Esophagus muscularis mucosa (tissue), 3 donors: Measurements from ENCODE around the gene LRRC63.
A peak's percentile ranks its signal among the peaks of the same experiment; 100 is the strongest.

Experiments used
- POLR2A ChIP-seq: fragments of 450-650 bp; IDR thresholded peaks from one replicate; pipeline ENCODE4 v1.6.1; 2017; ENCODE audit warnings: antibody characterized with exemption, moderate library complexity, mild to moderate bottlenecking, low read depth
- POLR2AphosphoS5 ChIP-seq, 2 donors: sonication (generic); formaldehyde crosslinking; IDR thresholded peaks; one replicate each; pipeline ENCODE4 v1.6.1; 2017; ENCODE audit warnings: antibody characterized with exemption in 2 of 2
- TF ChIP-seq, protein P1 (sequence below), 3 experiments: fragments of 200-600 bp in 2 of 3; fragments of 450-650 bp in 1 of 3; sonication (generic) in 2 of 3; IDR thresholded peaks; one replicate each; pipeline ENCODE4 v1.5.1; 2017 to 2019; ENCODE audit warnings: antibody characterized with exemption in 3 of 3, mild to moderate bottlenecking in 2 of 3, moderate library complexity in 1 of 3

GRCh38 chr13:46288570-46289259, 77.0 kb downstream of the LRRC63 start:
- TF ChIP-seq, protein P1, sequence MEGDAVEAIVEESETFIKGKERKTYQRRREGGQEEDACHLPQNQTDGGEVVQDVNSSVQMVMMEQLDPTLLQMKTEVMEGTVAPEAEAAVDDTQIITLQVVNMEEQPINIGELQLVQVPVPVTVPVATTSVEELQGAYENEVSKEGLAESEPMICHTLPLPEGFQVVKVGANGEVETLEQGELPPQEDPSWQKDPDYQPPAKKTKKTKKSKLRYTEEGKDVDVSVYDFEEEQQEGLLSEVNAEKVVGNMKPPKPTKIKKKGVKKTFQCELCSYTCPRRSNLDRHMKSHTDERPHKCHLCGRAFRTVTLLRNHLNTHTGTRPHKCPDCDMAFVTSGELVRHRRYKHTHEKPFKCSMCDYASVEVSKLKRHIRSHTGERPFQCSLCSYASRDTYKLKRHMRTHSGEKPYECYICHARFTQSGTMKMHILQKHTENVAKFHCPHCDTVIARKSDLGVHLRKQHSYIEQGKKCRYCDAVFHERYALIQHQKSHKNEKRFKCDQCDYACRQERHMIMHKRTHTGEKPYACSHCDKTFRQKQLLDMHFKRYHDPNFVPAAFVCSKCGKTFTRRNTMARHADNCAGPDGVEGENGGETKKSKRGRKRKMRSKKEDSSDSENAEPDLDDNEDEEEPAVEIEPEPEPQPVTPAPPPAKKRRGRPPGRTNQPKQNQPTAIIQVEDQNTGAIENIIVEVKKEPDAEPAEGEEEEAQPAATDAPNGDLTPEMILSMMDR (IDR thresholded peaks at IDR 0.05), result peak; percentile 14 to 40 (median 19)
- TF ChIP-seq POLR2AphosphoS5 (IDR thresholded peaks at IDR 0.05) (no peak), POLR2A (no peak)
